Stimulated activated CD4-positive, alpha-beta T cell treated with anti-CD3 and anti-CD28 coated beads, Interleukin-4, amount 100 ng/mL, for 4 hours (primary cell): ENCODE data around the gene DPM1.

Experiments
- DNase-seq, 2 experiments: peaks; one replicate each; pipeline ENCODE4 v3.0.0-alpha.2; 2020

Gene DPM1

DNA sequence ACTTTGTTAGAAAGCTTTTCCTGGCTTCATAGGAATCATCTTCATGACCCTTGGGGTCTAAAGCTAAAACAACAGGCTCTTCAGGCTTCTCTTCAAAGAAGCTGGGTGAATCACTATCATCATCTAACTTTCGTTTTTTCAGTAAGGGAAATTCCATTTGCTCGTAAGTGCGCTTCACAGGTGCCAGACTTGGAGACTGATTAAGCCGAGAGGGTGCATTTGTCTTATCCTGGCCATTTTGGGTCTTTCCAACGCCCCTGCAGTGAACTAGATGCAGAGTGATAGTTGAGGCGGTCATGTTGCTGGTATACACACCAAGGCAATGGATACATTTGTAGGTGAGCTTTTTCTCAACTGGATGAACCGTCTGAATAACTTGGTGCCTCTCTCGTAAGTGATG, 65.9 kb downstream of the DPM1 start:
- DNase-seq: no peak

DNA sequence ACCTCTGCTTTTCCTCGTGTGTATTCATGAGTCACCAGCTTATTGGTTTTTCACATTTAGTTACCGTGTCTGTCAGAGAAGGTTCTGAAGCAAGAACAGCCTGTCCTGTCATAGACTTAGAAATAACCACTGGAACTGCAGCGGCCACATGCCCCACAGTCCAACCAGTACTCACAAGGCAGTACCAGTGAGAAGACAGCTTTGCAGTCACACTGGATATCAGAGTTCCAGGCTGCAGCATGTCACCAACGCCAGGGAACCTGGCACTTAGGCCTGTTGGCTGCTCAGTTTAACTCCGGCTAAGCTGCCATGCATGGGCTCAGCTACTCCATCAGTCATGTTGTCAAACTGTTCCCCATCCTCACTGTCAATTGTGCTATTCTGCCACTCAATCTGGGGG, 67.2 kb downstream of the DPM1 start:
- no peak for DNase-seq

DNA sequence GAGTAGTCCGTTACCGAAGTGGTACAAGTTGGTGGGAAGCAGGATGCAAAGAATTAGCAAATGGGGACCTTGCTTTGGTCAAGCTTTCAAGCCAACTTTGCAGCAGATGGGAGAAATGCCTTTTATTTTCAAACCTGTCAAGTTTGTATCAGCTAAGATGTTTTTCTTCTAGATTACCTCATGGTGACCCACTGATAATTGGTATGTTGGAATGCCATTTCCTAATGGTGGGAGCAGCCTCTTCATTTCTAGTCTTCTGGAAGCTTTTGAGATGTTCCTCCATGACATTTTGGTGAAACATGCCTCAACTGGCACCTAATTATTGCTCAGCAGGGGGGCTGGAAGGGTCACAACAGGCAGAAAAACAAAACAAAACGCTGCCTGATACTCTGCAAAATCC, 70.8 kb downstream of the DPM1 start:
- no peak for DNase-seq

DNA sequence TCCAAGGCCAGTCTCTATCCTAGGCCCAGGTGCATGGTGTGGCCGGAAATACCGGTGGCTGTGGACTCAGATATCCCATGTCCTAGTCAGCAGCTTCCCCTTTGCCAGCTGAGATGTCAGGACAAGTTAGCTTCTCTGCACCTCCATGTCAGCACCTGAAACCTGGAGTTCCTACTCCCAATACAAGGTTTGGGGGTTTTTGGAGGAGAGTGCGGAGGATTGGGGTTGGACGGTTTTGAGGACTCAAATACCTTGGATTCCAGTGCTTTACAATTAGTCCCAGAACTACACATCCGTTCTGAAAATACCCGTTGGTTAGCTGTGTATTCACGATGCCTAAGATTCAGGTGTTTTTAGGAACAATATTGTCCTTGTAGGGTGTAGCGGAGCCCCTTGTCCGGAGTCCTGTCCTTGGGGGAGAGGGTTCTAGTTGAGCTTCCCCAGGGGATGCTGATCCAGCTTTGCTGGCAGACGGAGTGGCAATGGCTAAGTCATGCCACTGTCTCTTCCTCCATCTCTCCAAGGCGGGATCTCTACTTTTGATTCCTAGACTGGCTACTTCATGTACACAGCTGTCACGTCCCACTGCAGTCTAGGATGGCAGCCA, 72.0 kb downstream of the DPM1 start:
- DNase-seq: no peak

DNA sequence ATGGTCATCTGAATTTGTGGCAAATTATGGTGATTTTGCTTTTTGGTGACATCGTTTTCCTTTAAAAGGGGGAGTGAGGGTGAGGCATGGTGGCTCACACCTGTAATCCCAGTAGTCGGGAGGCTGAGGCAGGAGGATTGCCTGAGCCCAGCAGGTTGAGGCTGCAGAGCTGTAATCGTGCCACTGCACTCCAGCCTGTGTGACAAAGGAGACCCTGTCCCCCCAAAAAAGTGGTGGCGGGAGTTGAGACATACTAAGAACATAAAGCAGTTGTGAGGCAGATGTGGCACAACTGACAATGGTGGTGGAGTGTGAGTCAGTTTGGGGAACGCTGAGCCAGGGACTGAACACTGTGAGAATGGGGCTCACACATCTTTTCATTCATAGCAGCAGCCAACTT, 72.6 kb downstream of the DPM1 start:
- DNase-seq: no peak

DNA sequence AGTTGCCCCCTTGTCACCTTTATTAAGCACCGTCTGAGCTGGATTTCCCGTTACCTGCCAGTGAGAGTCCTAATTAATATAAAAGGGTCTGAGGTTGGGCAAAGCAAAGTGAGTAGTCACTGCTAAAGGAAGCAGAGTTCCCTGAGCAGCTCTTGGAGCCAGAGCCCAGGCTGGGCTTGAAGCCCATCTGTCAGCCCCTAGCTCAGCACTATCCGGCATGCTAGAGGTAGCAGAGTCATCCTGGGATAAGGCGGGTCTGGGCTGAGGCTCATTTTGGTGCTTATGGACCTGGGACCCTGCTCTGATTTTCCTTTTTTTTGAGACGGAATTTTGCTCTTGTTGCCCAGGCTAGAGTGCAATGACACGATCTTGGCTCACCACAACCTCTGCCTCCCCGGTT, 73.3 kb downstream of the DPM1 start:
- no peak for DNase-seq
